GM12878 (cell line): ENCODE results near the gene PCCA. TPM values are rescaled to one million over a fixed set of nuclear protein-coding genes. Genes with fewer than 3 reads are reported as not detected.

Experiments used
- ATAC-seq: fragments of 200-7000 bp; cut with Tn5 transposase; 3 replicates; pipeline ENCODE4 v1.9.1; 2020; ENCODE audit warnings: mild to moderate bottlenecking, moderate library complexity
- BruUV-seq: library from RNA; stranded (reverse); fragments of 400-500 nt; replicated peaks from 2 replicates; lab custom pipeline; 2021; lab: Mats Ljungman, UMichigan
- CTCF ChIA-PET: fragments of 300-600 bp; sonication (Branson Sonifier 250); formaldehyde crosslinking; extraction: SDS; loops from one replicate; lab custom pipeline; 2021; ENCODE audit warnings: inconsistent platforms; lab: Yijun Ruan, JAX
- POLR2A ChIA-PET: fragments of 350-600 bp; formaldehyde crosslinking; extraction: SDS; loops from one replicate; lab custom pipeline; 2021; ENCODE audit warnings: inconsistent platforms; lab: Charles Lee
- RAD21 ChIA-PET: fragments of 300-600 bp; sonication (Branson Sonifier 250); formaldehyde crosslinking; loops from one replicate; lab custom pipeline; 2023; ENCODE audit warnings: antibody characterized with exemption; ENCODE audit not compliant: unreplicated experiment; lab: Charles Lee
- SMC1A ChIA-PET: fragments of 300-600 bp; sonication (Branson Sonifier 250); formaldehyde crosslinking; loops from one replicate; lab custom pipeline; 2023; ENCODE audit not compliant: unreplicated experiment, uncharacterized antibody; lab: Charles Lee
- DNase-seq: peaks from one replicate; pipeline ENCODE4 v3.0.0-alpha.2; 2011; ENCODE audit warnings: low read depth, low spot score
- FAIRE-seq: peaks from 3 replicates; lab custom pipeline; 2011; peaks lifted over from hg19 to GRCh38; lab: Jason Lieb, UNC
- H2AFZ ChIP-seq: 2 replicates; pipeline ENCODE4 v1.6.0; 2011; ENCODE audit warnings: low read depth, low read length, control low read depth; ENCODE audit not compliant: control insufficient read depth
- H3K27ac ChIP-seq: 2 replicates; pipeline ENCODE4 v1.5.1; 2011; ENCODE audit warnings: control low read depth; ENCODE audit not compliant: control insufficient read depth, insufficient read depth
- H3K27me3 ChIP-seq, 2 experiments: replicated peaks in 1 of 2; 2 replicates each; pipeline versions ENCODE4 v1.6.0 to v1.6.1; 2011; ENCODE audit warnings: low read length in 1 of 2; ENCODE audit not compliant: control insufficient read depth in 2 of 2, insufficient read depth in 2 of 2
- H3K36me3 ChIP-seq, 2 experiments: 2 replicates each; pipeline ENCODE4 v1.5.1; 2011; ENCODE audit warnings: low read length in 1 of 2; ENCODE audit not compliant: control insufficient read depth in 2 of 2, insufficient read depth in 2 of 2
- H3K4me1 ChIP-seq: 2 replicates; pipeline ENCODE4 v1.6.1; 2011; ENCODE audit warnings: mild to moderate bottlenecking, low read length, moderate library complexity, mixed read lengths; ENCODE audit not compliant: control insufficient read depth, insufficient read depth
- H3K4me2 ChIP-seq: 2 replicates; pipeline ENCODE4 v1.6.0; 2011; ENCODE audit warnings: control low read depth; ENCODE audit not compliant: control insufficient read depth, insufficient read depth
- H3K4me3 ChIP-seq: fragments of 200-600 bp; sonication (generic); 2 replicates; pipeline ENCODE4 v1.5.1; 2016
- H3K79me2 ChIP-seq: 2 replicates; pipeline ENCODE4 v1.6.0; 2011; ENCODE audit warnings: low read length; ENCODE audit not compliant: control insufficient read depth, insufficient read depth
- H3K9ac ChIP-seq: 2 replicates; pipeline ENCODE4 v1.8.0; 2011; ENCODE audit warnings: low read length, control low read depth, mixed read lengths; ENCODE audit not compliant: control insufficient read depth, insufficient read depth
- H3K9me3 ChIP-seq: replicated peaks from 3 replicates; pipeline ENCODE4 v1.5.1; 2011; ENCODE audit warnings: mild to moderate bottlenecking, low read length; ENCODE audit not compliant: control insufficient read depth, insufficient read depth
- H4K20me1 ChIP-seq: 2 replicates; pipeline ENCODE4 v1.6.0; 2011; ENCODE audit not compliant: control insufficient read depth, insufficient read depth
- BCL3 ChIP-seq: IDR thresholded peaks from 2 replicates; pipeline ENCODE4 v1.6.1; 2011; ENCODE audit warnings: borderline replicate concordance, low read depth, mild to moderate bottlenecking, moderate library complexity, low read length; ENCODE audit not compliant: insufficient read depth, poor library complexity, severe bottlenecking
- BCLAF1 ChIP-seq: fragments of 450-650 bp; IDR thresholded peaks from 2 replicates; pipeline ENCODE4 v1.6.1; 2017; ENCODE audit warnings: antibody characterized with exemption, mild to moderate bottlenecking, moderate library complexity
- CHD4 ChIP-seq: fragments of 200-600 bp; sonication (generic); IDR thresholded peaks from 2 replicates; pipeline ENCODE4 v1.6.1; 2016; ENCODE audit warnings: mild to moderate bottlenecking
- E2F8 ChIP-seq: fragments of 450-650 bp; IDR thresholded peaks from 2 replicates; pipeline ENCODE4 v1.6.1; 2018; ENCODE audit warnings: mild to moderate bottlenecking, low read depth, moderate library complexity; ENCODE audit not compliant: partially characterized antibody
- FOS ChIP-seq: IDR thresholded peaks from 3 replicates; pipeline ENCODE4 v1.6.1; 2011; ENCODE audit warnings: borderline replicate concordance; ENCODE audit not compliant: insufficient read length; ENCODE audit errors: extremely low read depth
- IRF5 ChIP-seq: fragments of 450-650 bp; IDR thresholded peaks from 2 replicates; pipeline ENCODE4 v1.6.1; 2017; ENCODE audit warnings: borderline replicate concordance
- KDM1A ChIP-seq: fragments of 200-600 bp; sonication (generic); IDR thresholded peaks from 2 replicates; pipeline ENCODE4 v1.6.1; 2016; ENCODE audit warnings: borderline replicate concordance
- PBX3 ChIP-seq: IDR thresholded peaks from 2 replicates; pipeline ENCODE4 v1.6.1; 2011; ENCODE audit warnings: mild to moderate bottlenecking, low read depth, low read length, moderate library complexity; ENCODE audit not compliant: insufficient replicate concordance
- POLR2A ChIP-seq: IDR thresholded peaks from 2 replicates; pipeline ENCODE4 v1.6.1; 2011; ENCODE audit warnings: low read depth, mild to moderate bottlenecking, low read length
- TARDBP ChIP-seq: IDR thresholded peaks from 2 replicates; pipeline ENCODE4 v1.6.1; 2016; ENCODE audit warnings: borderline replicate concordance
- ZNF274 ChIP-seq: IDR thresholded peaks from one replicate; pipeline ENCODE4 v1.8.0; 2011; ENCODE audit not compliant: insufficient read length, insufficient read depth
- ZNF622 ChIP-seq: fragments of 450-650 bp; IDR thresholded peaks from 2 replicates; pipeline ENCODE4 v1.6.1; 2017; ENCODE audit warnings: mild to moderate bottlenecking, inconsistent platforms
- WGBS: methylation state at CpG from one replicate; pipeline ENCODE4 v1.1.6; 2016; ENCODE audit warnings: low lambda C conversion rate; ENCODE audit not compliant: insufficient replicate concordance, insufficient coverage; ENCODE audit errors: missing lambda C conversion rate; 5-methylcytosine and 5-hydroxymethylcytosine counted together
- in situ Hi-C: fragments of 300-500 bp; cut with MboI; formaldehyde crosslinking; loops from 9 replicates; pipeline ENCODE4 v1.14.3; 2018; ENCODE audit warnings: mixed read lengths
- intact Hi-C: fragments of 100-400 bp; cut with micrococcal nuclease; formaldehyde crosslinking; loops from one replicate; pipeline ENCODE4 v1.14.2; 2022; ENCODE audit not compliant: unreplicated experiment
- polyA plus RNA-seq, 11 experiments: library from polyadenylated mRNA; depleted of rRNA in 4 of 11; unstranded in 6 of 11; stranded (reverse) in 5 of 11; fragments of >200 nt; fragmentation: Nextera tagmentation in 4 of 11; fragmentation: Illumina TruSeq in 1 of 11; extraction: Ambion mirVana in 4 of 11; extraction: Trizol in 1 of 11; gene quantifications; 1 replicate in 1 of 11; 2 replicates in 10 of 11; pipeline versions ENCODE4 v1.2.1 to v1.2.3, GENCODE V29; 2011 to 2016; ENCODE audit warnings: inconsistent platforms in 2 of 11, missing spikeins in 2 of 11, low read depth in 1 of 11
- total RNA-seq, 4 experiments: library from RNA; depleted of rRNA in 3 of 4; stranded (reverse); fragments of >200 nt in 3 of 4; fragmentation: Illumina TruSeq in 1 of 4; extraction: Trizol in 1 of 4; gene quantifications; 2 replicates each; pipeline versions ENCODE4 v1.2.1 to v1.2.3, GENCODE V29; 2013 to 2021

PCCA gene
- total and polyA plus RNA-seq, 10 of the 15 experiments (the other 5 are each of a cell fraction or from before 2014, with no cell fraction given) = 5.9 to 18.2 (median 12.4) TPM

- in situ Hi-C loops (loop anchor here (5.0 to 10.0 kb wide), 3 partner anchors 279 to 857 kb away; no protein-coding TSS in a partner anchor), intact Hi-C loops (loop anchor here (1.0 to 10.0 kb wide), 6 partner anchors 147 to 1072 kb away; no protein-coding TSS in a partner anchor)
- ChIA-PET CTCF (interaction anchor here (1.0 to 6.0 kb wide), 22 partner anchors 9 to 988 kb away, joined by 3 to 60 read pairs (median 5); no protein-coding TSS in a partner anchor), POLR2A (no interaction called here), RAD21 (interaction anchor here (0.9 to 2.2 kb wide), 9 partner anchors 11 to 861 kb away, joined by 3 to 13 read pairs (median 4); no protein-coding TSS in a partner anchor), SMC1A (interaction anchor here (0.9 to 2.2 kb wide), 14 partner anchors 11 to 1244 kb away, joined by 3 to 8 read pairs (median 4); no protein-coding TSS in a partner anchor)
- peaks cover 0 to 3% of the 10 kb centered on the region in 2 experiments; a peak in 1 of 4 replicates for H3K36me3 ChIP-seq
- FAIRE-seq (no peak), DNase-seq (no peak), ATAC-seq (no peak)
- no peak overlapping the region for H2AFZ ChIP-seq
- BruUV-seq = no TSS peak
- H3K4me2 ChIP-seq = no peak overlapping the region
- WGBS = 92% methylated on average over 8 of the region's 8 CpGs
- H3K4me3 ChIP-seq = no peak overlapping the region
- H3K79me2 ChIP-seq = no peaks in the 10 kb centered on the region
- no peaks in the 10 kb centered on the region for H3K9me3 ChIP-seq
- H3K27ac ChIP-seq = no peak overlapping the region
- H4K20me1 ChIP-seq = no peaks in the 10 kb centered on the region
- H3K9ac ChIP-seq = no peak overlapping the region
- H3K27me3 ChIP-seq = no peaks in the 10 kb centered on the region
- H3K4me1 ChIP-seq = peaks cover 4% of the 10 kb centered on the region; the same call in 1 of the 2 replicates
- TF ChIP-seq BCL3 = no peak
- TF ChIP-seq KDM1A = no peak
- no peak for TF ChIP-seq CHD4
- TF ChIP-seq POLR2A = no peak
- TF ChIP-seq BCLAF1 = no peak
- no peak for TF ChIP-seq TARDBP
- no peak for TF ChIP-seq FOS
- TF ChIP-seq PBX3 = no peak
- no peak for TF ChIP-seq IRF5
- no peak for TF ChIP-seq ZNF622
- TF ChIP-seq ZNF274 = no peak
- no peak for TF ChIP-seq E2F8
Measured at GRCh38 chr13:100513987-100514670, 425.2 kb downstream of the PCCA start.
